GM06990 (cell line): Measurements from ENCODE around the gene CDK6.

ENCODE experiments used
- DNase-seq: peaks from one replicate; pipeline ENCODE4 v3.0.0-alpha.2; 2011; ENCODE audit not compliant: insufficient read length; ENCODE audit errors: extremely low read depth
- H3K27me3 ChIP-seq: replicated peaks from 2 replicates; pipeline ENCODE4 v1.6.0; 2011; ENCODE audit warnings: low read length; ENCODE audit not compliant: control insufficient read depth, insufficient read depth
- H3K36me3 ChIP-seq: 2 replicates; pipeline ENCODE4 v1.5.1; 2011; ENCODE audit warnings: low read length; ENCODE audit not compliant: control insufficient read depth, insufficient read depth
- H3K4me3 ChIP-seq: replicated peaks from 2 replicates; pipeline ENCODE4 v1.5.1; 2011; ENCODE audit warnings: low read depth, mild to moderate bottlenecking, control low read depth, low read length
- CTCF ChIP-seq: IDR thresholded peaks from 2 replicates; pipeline ENCODE4 v1.5.1; 2011; ENCODE audit warnings: low read length, control low read depth, mild to moderate bottlenecking, inconsistent platforms; ENCODE audit not compliant: insufficient read depth, poor library complexity, severe bottlenecking

The CDK6 gene

GRCh38 chr7:92557808-92558362, 278.5 kb downstream of the CDK6 start:
- Histone ChIP-seq H3K36me3 (peaks cover 2% of the 10 kb centered on the region), H3K27me3 (no peaks in the 10 kb centered on the region), H3K4me3 (no peak overlapping the region)
- no peak for DNase-seq
- no peak for TF ChIP-seq CTCF

GRCh38 chr7:92557249-92557648, 279.1 kb downstream of the CDK6 start:
- no peak for DNase-seq
- no peaks in the 10 kb centered on the region for H3K27me3 ChIP-seq
- no peak overlapping the region for H3K4me3 ChIP-seq
- peaks cover 2% of the 10 kb centered on the region for H3K36me3 ChIP-seq
- no peak for TF ChIP-seq CTCF
